Retinal pigment epithelial cell (primary cell): Measurements from ENCODE around the gene CUEDC1.

Experiments used
- DNase-seq: peaks from one replicate; pipeline ENCODE4 v3.0.0-alpha.2; 2010; ENCODE audit warnings: low read depth
- H3K4me3 ChIP-seq: 2 replicates; pipeline ENCODE4 v1.5.1; 2011; ENCODE audit warnings: mild to moderate bottlenecking, low read length, control low read depth, moderate library complexity
- CTCF ChIP-seq: conservative IDR thresholded peaks from 2 replicates; pipeline ENCODE4 v1.5.1; 2011; ENCODE audit warnings: low read depth, low read length, control low read depth, inconsistent platforms

The CUEDC1 gene

GRCh38 chr17:57955183-57955931 is at the start of gene CUEDC1:
TSS of gene CUEDC1 (minus strand) at chr17:57955412. CDS start at chr17:57885564, 69,848 bp downstream.
- peak; percentile 19 for TF ChIP-seq CTCF
- H3K4me3 ChIP-seq = peak within 1 kb of the TSS; percentile 61
- no peak for DNase-seq

GRCh38 chr17:58004060-58004459 is 48.8 kb upstream of the CUEDC1 start:
- TF ChIP-seq CTCF = no peak
- no peak overlapping the region for H3K4me3 ChIP-seq
- no peak for DNase-seq

GRCh38 chr17:58002973-58003372 is 47.8 kb upstream of the CUEDC1 start:
- DNase-seq = no peak
- H3K4me3 ChIP-seq = no peak overlapping the region
- no peak for TF ChIP-seq CTCF

- no peak overlapping the region for H3K4me3 ChIP-seq
- DNase-seq = no peak
- TF ChIP-seq CTCF = no peak
Measured at GRCh38 chr17:58002154-58002948, 47.1 kb upstream of the CUEDC1 start.

- no peak for TF ChIP-seq CTCF
- H3K4me3 ChIP-seq = no peak overlapping the region
- DNase-seq = no peak
Measured at GRCh38 chr17:58001461-58002124, 46.4 kb upstream of the CUEDC1 start.

GRCh38 chr17:57999496-58000017 is 44.3 kb upstream of the CUEDC1 start:
- no peak for DNase-seq
- peak; percentile 82 for TF ChIP-seq CTCF
- no peak overlapping the region for H3K4me3 ChIP-seq
